CD4-positive, alpha-beta T cell treated with Interleukin-12 subunit alpha and Interleukin-12 subunit beta, for 1 hour (primary cell): ENCODE data around the gene KLK1.
"Not testable (repeated sequence)": the region's sequence is repeated elsewhere in the genome, so short reads cannot be mapped to it uniquely, and the experiment has no call there.

Source experiments
- DNase-seq: peaks from one replicate; pipeline ENCODE4 v3.0.0-alpha.2; 2020

The KLK1 gene

DNA sequence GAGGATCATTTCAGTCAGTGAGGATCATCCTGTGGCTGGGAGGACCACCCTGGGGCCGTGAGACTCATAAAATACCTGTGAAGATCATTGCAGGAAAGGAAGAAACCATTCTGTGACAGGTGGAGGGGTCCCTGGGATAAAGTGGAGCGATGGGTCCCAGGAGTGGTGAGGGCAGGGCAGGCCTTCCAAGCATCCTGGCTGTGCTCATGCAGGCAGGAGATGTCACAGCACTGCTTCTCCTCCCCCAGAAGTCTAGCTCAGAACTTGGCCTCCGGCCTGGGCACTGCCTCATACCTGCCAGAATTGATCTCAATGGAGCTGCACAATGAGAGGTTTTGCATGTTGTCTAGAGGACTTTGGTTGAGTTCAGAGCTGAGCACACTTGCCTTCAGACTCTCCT lies 11.1 kb downstream of the KLK1 start:
- DNase-seq: no peak

DNA sequence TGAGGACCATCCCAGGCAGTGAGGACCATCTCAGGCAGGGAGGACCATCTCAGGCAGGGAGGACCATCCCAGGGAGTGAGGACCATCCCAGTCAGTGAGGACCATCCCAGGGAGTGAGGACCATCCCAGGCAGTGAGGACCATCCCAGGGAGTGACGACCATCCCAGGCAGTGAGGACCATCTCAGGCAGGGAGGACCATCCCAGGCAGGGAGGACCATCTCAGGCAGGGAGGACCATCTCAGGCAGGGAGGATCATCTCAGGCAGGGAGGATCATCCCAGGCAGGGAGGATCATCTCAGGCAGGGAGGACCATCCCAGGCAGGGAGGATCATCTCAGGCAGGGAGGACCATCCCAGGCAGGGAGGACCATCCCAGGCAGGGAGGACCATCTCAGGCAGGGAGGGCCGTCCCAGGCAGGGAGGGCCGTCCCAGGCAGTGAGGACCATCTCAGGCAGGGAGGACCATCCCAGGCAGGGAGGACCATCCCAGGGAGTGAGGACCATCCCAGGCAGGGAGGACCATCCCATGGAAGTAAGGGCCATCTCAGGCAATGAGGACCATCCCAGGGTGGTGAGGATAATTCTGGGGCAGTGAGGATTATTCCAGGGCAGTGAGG lies 11.9 kb downstream of the KLK1 start:
- DNase-seq: not testable (repeated sequence)

DNA sequence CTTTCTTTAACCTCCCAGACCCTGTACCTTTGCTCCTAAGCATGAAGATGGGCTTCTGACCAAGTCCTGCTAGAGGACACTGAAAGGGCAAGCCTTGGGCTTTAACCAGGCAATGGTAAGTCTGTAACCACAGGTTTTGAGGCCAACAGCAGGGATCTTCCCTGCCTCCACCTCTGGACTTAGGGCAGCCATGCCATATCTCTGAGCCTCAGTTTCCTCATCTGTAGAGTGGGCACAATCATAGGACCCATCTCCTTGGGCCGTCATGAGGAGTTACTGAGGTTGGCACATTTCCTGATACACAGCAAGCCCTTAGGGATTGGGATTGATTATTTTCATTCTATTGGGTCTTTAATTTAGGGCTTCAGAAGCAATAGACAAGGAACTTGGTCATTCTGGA lies 14.7 kb downstream of the KLK1 start:
- no peak for DNase-seq

GRCh38 chr19:50804420-50805272 lies 18.9 kb downstream of the KLK1 start:
- peak; percentile 99 for DNase-seq

GRCh38 chr19:50803633-50804419 lies 19.8 kb downstream of the KLK1 start:
- peak; percentile 10 for DNase-seq

GRCh38 chr19:50801107-50801506 lies 22.5 kb downstream of the KLK1 start:
- no peak for DNase-seq

GRCh38 chr19:50799547-50799851 lies 24.1 kb downstream of the KLK1 start:
- no peak for DNase-seq

DNA sequence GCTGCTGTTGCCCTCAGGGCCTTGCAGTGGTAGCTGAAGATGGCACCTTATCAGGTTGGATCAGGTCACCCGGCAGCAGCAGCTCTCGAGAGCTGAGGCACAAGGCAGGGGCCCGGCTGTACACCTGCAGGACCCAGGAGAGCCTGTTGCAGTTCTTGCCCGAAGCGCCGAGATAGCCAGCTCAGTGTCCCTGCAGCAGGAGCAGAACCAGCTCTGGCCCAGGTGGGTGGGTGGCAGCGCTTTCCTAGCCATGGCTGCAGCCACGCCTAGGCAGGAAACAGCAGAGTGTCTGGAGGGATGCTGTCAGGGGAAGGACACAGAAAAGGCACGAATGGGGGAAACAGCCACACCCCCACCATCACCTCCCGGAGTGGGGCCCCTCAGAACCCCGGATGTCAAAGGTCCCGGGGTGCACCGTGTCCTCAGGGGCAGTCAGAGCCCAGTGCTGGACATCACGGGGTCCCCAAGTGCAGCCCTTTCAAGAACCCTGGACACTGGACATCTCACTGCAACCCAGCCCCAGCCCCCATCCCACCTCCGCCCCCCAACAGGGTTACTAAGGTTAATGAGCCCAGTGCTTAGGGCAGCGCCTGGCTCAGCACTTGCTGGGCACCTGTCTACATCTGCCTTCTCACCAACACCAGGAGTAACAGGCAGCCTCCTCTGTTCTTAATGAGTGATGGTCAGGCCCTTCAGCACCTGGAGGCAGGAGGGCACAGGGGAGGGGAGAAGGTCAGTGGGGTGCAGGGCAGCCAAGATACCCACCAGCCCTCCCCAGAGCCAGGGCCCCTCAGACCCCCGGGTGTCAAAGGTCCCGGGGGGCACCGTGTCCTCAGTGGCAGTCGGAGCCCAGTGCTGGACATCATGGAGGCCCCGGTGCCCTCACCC lies 24.7 kb downstream of the KLK1 start:
- no peak for DNase-seq

DNA sequence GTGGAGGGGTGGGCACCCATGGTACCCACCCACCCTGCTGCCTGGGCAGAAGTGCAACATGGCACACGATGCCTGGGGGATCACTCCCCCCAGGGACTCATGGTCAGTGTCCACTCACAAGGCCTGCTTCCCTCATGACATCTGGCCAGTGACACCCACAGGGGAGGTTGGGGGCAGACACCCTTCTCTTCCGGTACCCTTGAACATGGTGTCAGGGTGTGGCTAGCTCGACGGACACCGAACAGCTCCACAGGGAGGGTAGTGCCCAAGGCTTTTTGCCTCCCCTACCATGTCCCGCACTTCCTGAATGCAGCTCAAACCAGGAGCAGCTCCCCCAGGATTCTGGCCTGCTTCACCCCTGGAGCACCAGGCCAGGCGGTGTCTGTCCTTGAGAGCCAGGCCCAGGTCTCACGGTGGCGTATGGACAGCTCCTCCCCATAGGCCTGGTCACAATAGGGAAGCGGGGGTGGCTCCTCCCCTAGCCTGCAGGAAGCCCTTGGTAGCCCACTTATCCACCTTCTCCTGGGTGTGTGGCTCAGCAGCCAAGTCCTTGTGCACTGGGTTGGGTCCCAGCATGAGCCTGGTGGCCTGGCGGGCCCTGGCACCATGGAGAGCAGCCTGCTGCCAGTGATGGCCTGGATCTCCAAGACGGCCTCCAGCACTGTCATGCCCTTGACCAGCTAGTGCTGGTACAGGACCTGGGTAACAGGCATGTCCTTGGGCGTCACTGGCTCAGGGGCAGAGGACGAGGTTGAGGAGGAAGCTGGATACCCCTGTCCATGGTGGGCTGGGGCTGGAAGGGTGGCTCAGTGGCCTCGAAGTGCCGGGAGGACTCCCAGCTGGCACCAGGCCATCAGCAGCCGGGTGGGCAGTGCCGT lies 25.6 kb downstream of the KLK1 start:
- DNase-seq: no peak

DNA sequence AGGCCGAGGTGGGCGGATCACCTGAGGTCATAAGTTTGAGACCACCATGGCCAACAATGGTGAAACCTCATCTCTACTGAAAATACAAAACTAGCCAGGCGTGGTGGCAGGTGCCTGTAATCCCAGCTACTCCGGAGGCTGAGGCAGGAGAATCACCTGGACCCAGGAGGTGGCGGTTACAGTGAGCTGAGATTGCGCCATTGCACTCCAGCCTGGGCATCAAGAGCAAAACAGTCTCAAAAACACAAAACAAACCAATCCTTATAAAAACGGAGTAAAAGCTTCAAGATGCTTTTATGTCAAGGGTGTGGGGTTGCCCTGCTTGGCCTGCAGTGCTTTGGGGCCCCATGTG lies 26.2 kb downstream of the KLK1 start:
- no peak for DNase-seq

DNA sequence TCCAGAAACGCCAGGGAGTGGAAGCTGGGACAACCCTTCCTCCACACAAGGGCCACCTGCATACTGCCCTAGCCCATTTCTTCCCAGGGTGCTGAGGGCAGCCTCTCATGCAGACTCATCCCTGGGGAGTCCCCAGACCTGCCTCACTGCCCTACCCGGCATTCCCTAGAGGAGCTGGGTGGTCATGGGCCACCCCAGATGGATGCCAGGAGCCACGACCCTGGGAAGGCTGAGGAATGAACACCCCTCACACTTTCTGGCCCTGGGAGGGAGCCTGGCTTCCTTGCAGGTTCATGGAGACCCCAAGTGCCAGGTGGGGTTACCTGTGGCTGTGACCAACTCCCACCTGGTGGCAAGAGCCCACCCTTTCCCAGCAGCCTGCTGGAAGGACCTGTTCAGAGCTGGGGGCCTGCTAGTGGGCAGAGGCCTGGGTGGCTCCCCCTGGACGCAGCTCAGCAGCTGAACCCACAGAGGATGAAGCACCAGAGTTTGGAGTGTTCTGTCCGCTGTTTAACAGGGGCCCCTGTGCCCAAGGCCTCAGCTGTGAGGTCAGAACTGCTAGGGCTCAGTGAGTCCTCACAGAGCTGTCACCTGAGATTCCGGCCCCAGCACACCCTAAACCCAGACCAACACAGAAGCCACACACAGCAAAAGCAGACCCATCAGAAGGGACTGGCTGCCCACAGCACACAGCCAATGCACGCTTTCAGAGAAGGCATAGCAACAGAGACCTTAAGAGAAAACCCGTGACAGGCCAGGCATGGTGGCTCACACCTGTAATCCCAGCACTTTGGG lies 26.8 kb downstream of the KLK1 start:
- DNase-seq: no peak

DNA sequence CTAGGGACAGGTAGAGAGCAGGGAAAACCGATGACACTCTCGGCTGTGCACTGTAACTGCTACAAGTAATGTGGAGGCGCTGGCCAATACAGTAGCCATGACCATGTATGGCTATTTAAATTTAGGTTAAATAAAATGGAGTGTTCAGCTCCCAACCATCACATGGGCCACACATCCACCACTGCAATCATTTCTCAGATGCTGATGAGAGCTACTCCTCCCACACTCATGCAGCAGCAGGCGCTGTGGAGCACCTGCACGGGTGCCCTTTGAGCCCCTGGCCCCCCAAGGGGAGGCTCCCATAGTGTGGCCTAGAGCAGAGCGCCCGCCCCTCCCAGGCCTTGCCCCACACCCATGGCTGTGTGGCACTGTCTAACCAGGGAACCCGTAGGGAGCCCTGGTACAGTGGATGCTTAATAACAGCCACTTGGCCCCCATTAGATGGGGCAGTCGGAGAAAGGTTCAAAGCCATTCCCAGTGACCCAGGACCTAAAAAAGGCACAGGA lies 27.4 kb downstream of the KLK1 start:
- no peak for DNase-seq

DNA sequence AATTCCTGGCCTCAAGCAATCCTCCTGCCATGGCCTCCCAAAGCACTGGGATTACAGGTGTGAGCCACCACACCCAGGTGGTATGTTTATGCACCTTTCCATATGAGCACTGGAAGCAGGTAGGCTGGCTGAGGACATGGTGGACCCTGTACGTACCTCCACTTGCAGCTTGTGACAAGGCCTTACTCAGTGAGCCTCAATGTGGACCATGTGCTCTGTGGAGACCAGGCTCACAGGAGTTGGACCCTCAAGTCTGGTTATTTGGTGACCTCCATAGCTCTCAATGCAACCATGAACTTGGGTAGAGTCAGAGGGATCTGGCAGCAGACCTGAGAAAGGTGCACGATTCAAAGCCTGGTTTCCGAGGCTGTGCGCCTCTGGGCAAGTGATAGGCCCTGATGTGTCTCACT lies 27.9 kb downstream of the KLK1 start:
- no peak for DNase-seq

GRCh38 chr19:50794876-50795663 lies 28.5 kb downstream of the KLK1 start:
- no peak for DNase-seq

- DNase-seq: no peak
Observed at GRCh38 chr19:50794074-50794875, 29.3 kb downstream of the KLK1 start.

DNA sequence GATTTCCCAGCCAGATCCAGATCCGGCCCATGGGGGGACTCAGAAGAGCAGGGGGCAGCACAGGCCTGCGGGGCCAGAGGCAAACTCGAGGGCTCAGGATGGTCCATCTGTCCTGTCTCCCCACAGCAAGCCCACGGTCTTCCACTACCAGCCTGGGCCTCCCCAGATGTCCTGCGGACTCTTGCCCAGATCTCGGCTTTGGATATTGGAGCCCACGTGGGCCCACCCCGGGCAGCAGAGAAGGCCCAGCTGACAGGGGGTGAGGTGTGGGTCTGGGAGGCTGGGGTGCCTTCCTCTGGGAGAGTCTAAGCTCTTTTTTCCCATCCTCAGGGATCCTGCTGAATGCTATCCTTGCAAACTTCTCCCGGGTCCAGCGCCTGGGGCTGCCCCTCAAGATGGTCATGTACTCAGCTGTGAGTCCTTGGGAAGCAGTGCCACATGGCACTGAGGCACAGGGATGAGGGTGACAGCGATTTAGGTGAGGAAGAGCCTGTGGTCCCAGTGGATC lies 30.0 kb downstream of the KLK1 start:
- DNase-seq: no peak

- DNase-seq: no peak
Observed at GRCh38 chr19:50792272-50793250, 31.0 kb downstream of the KLK1 start.
